H1 (cell line): ENCODE results near the gene THUMPD2. TPM values are rescaled to one million over a fixed set of nuclear protein-coding genes. Genes with fewer than 3 reads are reported as not detected.

ENCODE experiments used
- CTCF ChIA-PET: fragments of 300-600 bp; sonication (Branson Sonifier 250); formaldehyde crosslinking; loops from one replicate; lab custom pipeline; 2021; ENCODE audit not compliant: partially characterized antibody; lab: Charles Lee
- POLR2A ChIA-PET: fragments of 300-600 bp; sonication (Branson Sonifier 250); formaldehyde crosslinking; loops from one replicate; lab custom pipeline; 2021; ENCODE audit warnings: inconsistent platforms; ENCODE audit not compliant: partially characterized antibody; lab: Charles Lee
- DNase-seq, 2 experiments: peaks; one replicate each; pipeline versions ENCODE4 v3.0.0 to v3.0.0-alpha.2; 2010 to 2022; ENCODE audit warnings: low spot score in 2 of 2, low read depth in 1 of 2, mixed read lengths in 1 of 2
- FAIRE-seq: peaks from 2 replicates; lab custom pipeline; 2011; peaks lifted over from hg19 to GRCh38; lab: Jason Lieb, UNC
- H2AFZ ChIP-seq: 2 replicates; pipeline ENCODE4 v1.8.1; 2012; ENCODE audit warnings: low read length, inconsistent platforms
- H2AK5ac ChIP-seq: 2 replicates; pipeline ENCODE4 v1.6.1; 2013; ENCODE audit warnings: low read depth, low read length
- H2BK120ac ChIP-seq: replicated peaks from 2 replicates; pipeline ENCODE3; 2013; ENCODE audit warnings: low read depth, low read length, inconsistent platforms
- H2BK12ac ChIP-seq: 2 replicates; pipeline ENCODE4 v1.6.1; 2013; ENCODE audit warnings: low read depth, low read length
- H2BK15ac ChIP-seq: 2 replicates; pipeline ENCODE4 v1.6.1; 2013; ENCODE audit warnings: low read length
- H2BK20ac ChIP-seq: 2 replicates; pipeline ENCODE4 v1.6.1; 2013; ENCODE audit warnings: low read length
- H2BK5ac ChIP-seq: 2 replicates; pipeline ENCODE4 v1.6.1; 2013; ENCODE audit warnings: low read depth, low read length
- H3K14ac ChIP-seq: 2 replicates; pipeline ENCODE4 v1.6.1; 2013; ENCODE audit warnings: inconsistent platforms; ENCODE audit not compliant: insufficient read length
- H3K18ac ChIP-seq: 2 replicates; pipeline ENCODE4 v1.6.1; 2013; ENCODE audit warnings: low read length; ENCODE audit errors: extremely low read depth
- H3K23ac ChIP-seq: 2 replicates; pipeline ENCODE4 v1.6.1; 2013; ENCODE audit warnings: inconsistent platforms; ENCODE audit not compliant: insufficient read length
- H3K23me2 ChIP-seq: 2 replicates; pipeline ENCODE4 v1.6.1; 2013; ENCODE audit warnings: low read depth, low read length
- H3K27ac ChIP-seq: 2 replicates; pipeline ENCODE4 v1.6.1; 2011; ENCODE audit warnings: low read depth, low read length, inconsistent platforms
- H3K27me3 ChIP-seq, 4 experiments: replicated peaks in 1 of 4; 1 replicate in 1 of 4; 2 replicates in 3 of 4; pipeline versions ENCODE4 v1.6.1 to v1.8.1; 2011 to 2013; ENCODE audit warnings: low read length in 3 of 4, mild to moderate bottlenecking in 3 of 4, inconsistent platforms in 2 of 4, mixed read lengths in 2 of 4, moderate library complexity in 1 of 4; ENCODE audit not compliant: control insufficient read depth in 3 of 4, insufficient read depth in 3 of 4; ENCODE audit errors: extremely low read depth in 1 of 4
- H3K36me3 ChIP-seq, 4 experiments: 2 replicates each; pipeline versions ENCODE4 v1.6.1 to v1.8.1; 2011 to 2013; ENCODE audit warnings: mild to moderate bottlenecking in 4 of 4, low read length in 3 of 4, moderate library complexity in 2 of 4, control low read depth in 1 of 4, inconsistent platforms in 1 of 4; ENCODE audit not compliant: insufficient read depth in 4 of 4, control insufficient read depth in 2 of 4
- H3K4ac ChIP-seq: replicated peaks from 2 replicates; pipeline ENCODE3; 2013; ENCODE audit warnings: low read length, low read depth, mixed read lengths, inconsistent platforms; ENCODE audit not compliant: insufficient read length
- H3K4me1 ChIP-seq, 4 experiments: replicated peaks in 1 of 4; 1 replicate in 1 of 4; 2 replicates in 3 of 4; pipeline versions ENCODE4 v1.6.1 to v1.8.1; 2011 to 2013; ENCODE audit warnings: low read length in 3 of 4, inconsistent platforms in 2 of 4, mixed read lengths in 1 of 4; ENCODE audit not compliant: insufficient read depth in 4 of 4, control insufficient read depth in 3 of 4
- H3K4me2 ChIP-seq, 2 experiments: 2 replicates each; pipeline versions ENCODE4 v1.6.1 to v1.8.1; 2011 to 2013; ENCODE audit warnings: low read depth in 2 of 2, low read length in 2 of 2, control low read depth in 1 of 2, inconsistent platforms in 1 of 2, mild to moderate bottlenecking in 1 of 2; ENCODE audit not compliant: insufficient read depth in 1 of 2
- H3K4me3 ChIP-seq, 4 experiments: fragments of 200-600, 300-600 bp in 1 of 4; sonication (generic), shearing (Covaris generic), sonication (Bioruptor Twin) in 1 of 4; 2 replicates each; pipeline versions ENCODE4 v1.5.1 to v1.8.1; 2011 to 2016; ENCODE audit warnings: low read length in 4 of 4, low read depth in 3 of 4, control low read depth in 2 of 4, inconsistent platforms in 2 of 4, mild to moderate bottlenecking in 2 of 4, mixed read lengths in 1 of 4, moderate library complexity in 1 of 4; ENCODE audit not compliant: insufficient read depth in 2 of 4; ENCODE audit errors: extremely low read depth in 1 of 4
- H3K56ac ChIP-seq: replicated peaks from 2 replicates; pipeline ENCODE3; 2013; ENCODE audit warnings: low read depth, mild to moderate bottlenecking, mixed read lengths, low read length, inconsistent platforms; ENCODE audit not compliant: insufficient read length
- H3K79me1 ChIP-seq: 2 replicates; pipeline ENCODE4 v1.6.1; 2013; ENCODE audit warnings: low read depth, low read length, control low read depth
- H3K79me2 ChIP-seq, 2 experiments: 2 replicates each; pipeline versions ENCODE4 v1.6.1 to v1.8.1; 2012 to 2013; ENCODE audit warnings: low read length in 2 of 2, mild to moderate bottlenecking in 2 of 2, inconsistent platforms in 1 of 2; ENCODE audit not compliant: insufficient read depth in 2 of 2, control insufficient read depth in 1 of 2
- H3K9ac ChIP-seq, 4 experiments: replicated peaks in 1 of 4; 1 replicate in 1 of 4; 2 replicates in 3 of 4; pipeline versions ENCODE4 v1.6.1 to v1.8.1; 2011 to 2013; ENCODE audit warnings: low read depth in 3 of 4, low read length in 3 of 4, control low read depth in 2 of 4, mild to moderate bottlenecking in 2 of 4, moderate library complexity in 2 of 4, inconsistent platforms in 1 of 4; ENCODE audit errors: extremely low read depth in 1 of 4
- H3K9me3 ChIP-seq, 2 experiments: 2 replicates each; pipeline versions ENCODE4 v1.6.1 to v1.8.1; 2012 to 2013; ENCODE audit warnings: mild to moderate bottlenecking in 2 of 2, moderate library complexity in 2 of 2, control low read depth in 1 of 2, inconsistent platforms in 1 of 2, low read depth in 1 of 2, low read length in 1 of 2, mixed read lengths in 1 of 2; ENCODE audit not compliant: insufficient read depth in 2 of 2
- H4K20me1 ChIP-seq, 2 experiments: replicated peaks in 1 of 2; 2 replicates each; pipeline versions ENCODE3 to v1.8.1; 2011 to 2013; ENCODE audit warnings: inconsistent platforms in 2 of 2, low read length in 2 of 2, mild to moderate bottlenecking in 1 of 2; ENCODE audit not compliant: insufficient read depth in 2 of 2, control insufficient read depth in 1 of 2
- H4K5ac ChIP-seq: 2 replicates; pipeline ENCODE4 v1.6.1; 2013; ENCODE audit warnings: low read length, low read depth, mixed read lengths, inconsistent platforms; ENCODE audit not compliant: insufficient read length
- H4K8ac ChIP-seq: 2 replicates; pipeline ENCODE4 v1.8.0; 2013; ENCODE audit warnings: mild to moderate bottlenecking, moderate library complexity, low read length, inconsistent platforms; ENCODE audit not compliant: insufficient read depth; ENCODE audit errors: extremely low read depth
- H4K91ac ChIP-seq: replicated peaks from 2 replicates; pipeline ENCODE3; 2013; ENCODE audit warnings: low read length, mixed read lengths, inconsistent platforms; ENCODE audit not compliant: insufficient read length
- CBX8 ChIP-seq: fragments of 300-800, 300-1000 bp; sonication (generic); IDR thresholded peaks from 2 replicates; pipeline ENCODE4 v1.7.1; 2016; ENCODE audit warnings: low read depth, low read length, borderline replicate concordance
- CTBP2 ChIP-seq: IDR thresholded peaks from 2 replicates; pipeline ENCODE4 v1.7.0; 2011; ENCODE audit warnings: borderline replicate concordance, mild to moderate bottlenecking, moderate library complexity, mixed read lengths, low read length; ENCODE audit not compliant: insufficient read depth, insufficient read length
- SIRT6 ChIP-seq: IDR thresholded peaks from one replicate; pipeline ENCODE4 v1.7.1; 2012; ENCODE audit warnings: low read length, inconsistent platforms
- SP1 ChIP-seq: IDR thresholded peaks from 2 replicates; pipeline ENCODE4 v1.6.1; 2011; ENCODE audit warnings: low read depth, low read length
- SRF ChIP-seq: IDR thresholded peaks from 2 replicates; pipeline ENCODE4 v1.6.1; 2011; ENCODE audit warnings: mild to moderate bottlenecking, low read depth, low read length, moderate library complexity
- WGBS, 2 experiments: shearing (Covaris generic) in 1 of 2; methylation state at CpG; one replicate each; pipeline versions ENCODE4 v1.1.6 to v1.1.7; 2013 to 2015; ENCODE audit warnings: low lambda C conversion rate in 2 of 2, mixed read lengths in 2 of 2, inconsistent platforms in 1 of 2, low coverage in 1 of 2, missing lambda C conversion rate in 1 of 2; ENCODE audit not compliant: insufficient replicate concordance in 2 of 2, insufficient coverage in 1 of 2, insufficient read length in 1 of 2; ENCODE audit errors: extremely low coverage in 1 of 2, missing lambda C conversion rate in 1 of 2; 5-methylcytosine and 5-hydroxymethylcytosine counted together
- long read RNA-seq, 2 experiments: library from RNA in 1 of 2; library from capped mRNA in 1 of 2; stranded (forward); transcript quantifications; one replicate each; pipeline ENCODE4 v2.0.0, GENCODE V29; 2021; ENCODE audit warnings: inconsistent platforms in 1 of 2
- polyA minus RNA-seq, 3 experiments: library from RNA; depleted of rRNA, polyadenylated mRNA; stranded (reverse); fragments of >200 nt; gene quantifications; 1 replicate in 2 of 3; 2 replicates in 1 of 3; pipeline ENCODE4 v1.2.3, GENCODE V29; 2011
- polyA plus RNA-seq, 7 experiments: library from polyadenylated mRNA; depleted of rRNA in 3 of 7; stranded (reverse) in 5 of 7; unstranded in 2 of 7; fragments of >200 nt in 5 of 7; fragments of 200-250 nt in 2 of 7; gene quantifications; 1 replicate in 5 of 7; 2 replicates in 1 of 7; 4 replicates in 1 of 7; pipeline versions ENCODE4 v1.2.1 to v1.2.3, GENCODE V29; 2011 to 2013; ENCODE audit warnings: missing spikeins in 2 of 7, mixed read lengths in 2 of 7
- total RNA-seq: library from RNA; stranded (reverse); fragmentation: NEBNext Ultra II Directional; extraction: Animal tissue kit (Norgen Biotek cat#: 25700); gene quantifications from 2 replicates; pipeline ENCODE4 v1.2.1, GENCODE V29; 2021
- TF ChIP-seq, protein P1 (sequence below): IDR thresholded peaks from 2 replicates; pipeline ENCODE4 v1.6.1; 2011; ENCODE audit warnings: low read depth, mild to moderate bottlenecking, low read length; ENCODE audit not compliant: insufficient read depth

Gene THUMPD2, protein sequence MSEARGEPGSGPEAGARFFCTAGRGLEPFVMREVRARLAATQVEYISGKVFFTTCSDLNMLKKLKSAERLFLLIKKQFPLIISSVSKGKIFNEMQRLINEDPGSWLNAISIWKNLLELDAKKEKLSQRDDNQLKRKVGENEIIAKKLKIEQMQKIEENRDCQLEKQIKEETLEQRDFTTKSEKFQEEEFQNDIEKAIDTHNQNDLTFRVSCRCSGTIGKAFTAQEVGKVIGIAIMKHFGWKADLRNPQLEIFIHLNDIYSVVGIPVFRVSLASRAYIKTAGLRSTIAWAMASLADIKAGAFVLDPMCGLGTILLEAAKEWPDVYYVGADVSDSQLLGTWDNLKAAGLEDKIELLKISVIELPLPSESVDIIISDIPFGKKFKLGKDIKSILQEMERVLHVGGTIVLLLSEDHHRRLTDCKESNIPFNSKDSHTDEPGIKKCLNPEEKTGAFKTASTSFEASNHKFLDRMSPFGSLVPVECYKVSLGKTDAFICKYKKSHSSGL
- 15.5 and 17.0 TPM in 2 replicates for total RNA-seq
- 3.8 and 8.6 TPM in 2 replicates for polyA plus RNA-seq (2011; rRNA removed)
- 11.7 TPM for polyA plus RNA-seq (2011; cell fraction: cytosol; rRNA removed)
- polyA plus RNA-seq (2011; cell fraction: nucleus; rRNA removed) = 6.5 TPM
- polyA plus RNA-seq (2012, experiment 1 of 2) = 8.9 to 17.8 TPM (median 11.4 TPM) in 4 replicates
- polyA plus RNA-seq (2012, experiment 2 of 2) = 1.7 TPM
- 15.0 TPM for polyA plus RNA-seq (2013, experiment 1 of 2)
- 15.6 TPM for polyA plus RNA-seq (2013, experiment 2 of 2)
- 10.1 and 12.9 TPM in 2 replicates for polyA minus RNA-seq (2011; rRNA and poly(A)+ RNA removed)
- polyA minus RNA-seq (2011; cell fraction: cytosol; rRNA and poly(A)+ RNA removed) = 2.3 TPM
- 30.7 TPM for polyA minus RNA-seq (2011; cell fraction: nucleus; rRNA and poly(A)+ RNA removed)
- long read RNA-seq, experiment 1, transcript THUMPD2-204 (10 exons, 1,970 nt) = major isoform, 10 of 30 reads
- long read RNA-seq, experiment 1, partial matches to known transcripts = 15 of 30 reads
- long read RNA-seq, experiment 1, other reads (novel, unspliced or antisense) = 3 of 30 reads
- long read RNA-seq, experiment 2, transcript THUMPD2-204 (10 exons, 1,970 nt) = major isoform, 33 of 50 reads
- long read RNA-seq, experiment 2, partial matches to known transcripts = 5 of 50 reads
- long read RNA-seq, experiment 2, other reads (novel, unspliced or antisense) = 11 of 50 reads

DNA sequence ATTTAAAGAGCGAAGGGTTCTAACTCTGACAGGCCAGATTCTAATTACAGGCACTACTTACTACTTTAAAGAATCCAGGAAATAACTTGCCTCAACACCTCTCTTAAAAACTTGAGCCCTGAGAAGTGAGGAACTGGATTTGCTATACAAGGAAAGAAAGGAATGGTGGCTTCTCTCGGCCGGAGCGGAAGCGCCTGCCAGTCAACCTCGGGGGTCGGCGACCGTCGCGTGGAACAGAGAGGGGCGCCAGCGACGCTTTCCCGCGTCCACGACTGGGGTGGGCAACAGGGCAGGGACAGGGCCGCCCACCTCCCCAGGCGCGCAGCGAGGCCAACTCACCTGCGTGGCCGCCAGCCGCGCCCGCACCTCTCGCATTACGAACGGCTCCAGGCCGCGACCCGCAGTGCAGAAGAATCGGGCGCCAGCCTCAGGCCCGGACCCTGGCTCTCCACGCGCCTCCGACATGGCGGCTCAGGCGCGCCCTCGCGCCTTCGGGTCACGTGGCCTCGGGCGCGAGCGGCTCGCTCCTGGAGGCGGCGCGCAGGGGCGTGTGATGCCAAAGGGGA lies at the start of gene THUMPD2:
Gene THUMPD2, minus strand, starts transcription at position 484 of the 566 bp plus-strand sequence. Its CDS starts 19 bp downstream, at position 465.
- Histone ChIP-seq H3K36me3 (peaks cover 0 to 5% (median 2%) of the 10 kb centered on the region in 4 experiments; a peak in 3 of 8 replicates), H3K79me1 (0 out of 2 replicates have a peak, but pooled peaks cover 2% of the 10 kb centered on the region), H3K4me3 (peak within 1 kb of the TSS; percentile 65 to 86 (median 70)), H3K27ac (peak within 1 kb of the TSS; percentile 78), H4K91ac (peak within 1 kb of the TSS; percentile 97), H2AFZ (0 out of 2 replicates have a peak within 1 kb of the TSS, but pooled peaks have one; percentile 64), H4K8ac (peak within 1 kb of the TSS; percentile 98; the same call in 1 of the 2 replicates), H2BK12ac (no peak within 1 kb of the TSS), H3K56ac (peak within 1 kb of the TSS; percentile 94), H2BK20ac (no peak within 1 kb of the TSS), H2AK5ac (no peak within 1 kb of the TSS), H4K20me1 (peaks cover 0 to 6% of the 10 kb centered on the region in 2 experiments), H3K9me3 (no peaks in the 10 kb centered on the region; a peak in 1 of 4 replicates), H3K23me2 (no peaks in the 10 kb centered on the region; the same call in 1 of the 2 replicates), H3K9ac (peak within 1 kb of the TSS; percentile 82 to 93 (median 86)), H4K5ac (peak within 1 kb of the TSS; percentile 60), H2BK120ac (no peak within 1 kb of the TSS), H3K27me3 (no peaks in the 10 kb centered on the region), H3K79me2 (peaks cover 0 to 48% of the 10 kb centered on the region in 2 experiments; a peak in 2 of 4 replicates), H3K4me1 (peaks cover 2 to 4% (median 3%) of the 10 kb centered on the region in 4 experiments; a peak in 5 of 7 replicates), H3K14ac (no peak within 1 kb of the TSS), H2BK5ac (peak within 1 kb of the TSS; percentile 92), H3K4me2 (peak within 1 kb of the TSS; percentile 68 to 69), H3K18ac (peak within 1 kb of the TSS; percentile 98; the same call in 1 of the 2 replicates), H3K4ac (peak within 1 kb of the TSS; percentile 80), H3K23ac (no peak within 1 kb of the TSS), H2BK15ac (no peak within 1 kb of the TSS)
- 2% methylated on average over 32 of the region's 54 CpGs; no CpG with 5 or more reads in 1 of the 2 experiments for WGBS, 2 experiments
- ChIA-PET POLR2A (interaction anchor here (1.1 kb wide), 1 partner anchor 9 kb away, joined by 3 read pairs; no protein-coding TSS in a partner anchor), CTCF (interaction anchor here (1.0 kb wide), 1 partner anchor 10 kb away, joined by 3 read pairs; no protein-coding TSS in a partner anchor)
- no peak for FAIRE-seq
- peak; percentile 43 to 86 for DNase-seq
- TF ChIP-seq SP1 = no peak
- TF ChIP-seq CBX8 = no peak
- TF ChIP-seq, protein P1, sequence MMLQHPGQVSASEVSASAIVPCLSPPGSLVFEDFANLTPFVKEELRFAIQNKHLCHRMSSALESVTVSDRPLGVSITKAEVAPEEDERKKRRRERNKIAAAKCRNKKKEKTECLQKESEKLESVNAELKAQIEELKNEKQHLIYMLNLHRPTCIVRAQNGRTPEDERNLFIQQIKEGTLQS = peak; percentile 50; the same call in 1 of the 2 replicates
- no peak for TF ChIP-seq SRF
- TF ChIP-seq CTBP2 = peak; percentile 59
- TF ChIP-seq SIRT6 = no peak
